ENCODE results near the gene LYRM9. TPM values are rescaled to one million over a fixed set of nuclear protein-coding genes. Genes with fewer than 3 reads are reported as not detected.

LYRM9 gene
- total RNA-seq, 4 donors from 2014 or later: 5.0 to 21.6 (median 16.7) TPM

DNA sequence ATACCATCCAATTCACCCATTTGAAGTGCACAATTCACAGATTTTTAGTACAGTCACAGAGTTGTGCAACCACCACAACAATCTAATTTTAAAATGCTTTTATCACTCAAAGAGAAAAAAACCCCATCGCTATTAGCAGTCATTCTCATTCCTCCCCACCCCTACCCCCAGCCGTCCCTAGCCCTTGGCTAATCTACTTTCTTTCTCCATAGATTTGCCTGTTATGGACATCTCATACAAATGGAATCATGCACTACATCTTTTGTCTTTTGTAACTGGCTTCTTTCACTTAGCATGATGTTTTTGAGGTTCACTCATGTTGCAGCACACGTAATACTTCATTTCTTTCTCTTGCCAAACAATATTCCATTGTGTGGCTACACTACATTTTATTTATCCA, 20.4 kb downstream of the LYRM9 start:
- intact Hi-C loops (cut with DNase I): no loop called here

DNA sequence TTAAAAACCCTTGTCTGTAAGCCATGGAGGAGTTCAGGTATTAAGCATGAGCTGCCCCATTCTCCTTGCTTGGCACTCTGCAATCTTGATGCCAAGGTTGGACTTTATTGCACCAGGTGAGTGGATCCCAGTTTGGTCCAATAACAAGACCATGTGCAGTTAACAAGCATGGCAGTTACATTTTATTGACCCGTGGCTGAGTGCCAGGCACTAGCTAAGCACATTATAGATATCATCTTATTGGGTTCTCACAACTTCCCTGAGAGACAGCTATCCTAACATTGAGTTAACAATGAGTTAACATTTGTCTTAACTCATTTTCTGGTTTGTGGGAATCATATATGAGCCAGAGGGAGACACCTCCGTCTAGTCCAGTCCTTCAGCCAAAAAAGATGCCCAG, 21.8 kb downstream of the LYRM9 start:
- Histone ChIP-seq H3K4me3 (no peak overlapping the region), H3K9me3 (no peaks in the 10 kb centered on the region), H3K36me3 (peaks cover under 1 to 23% (median 9%) of the 10 kb centered on the region in 4 donors), H3K27me3 (no peaks in the 10 kb centered on the region), H3K27ac (replicated peaks in 1 of 4) (no peak overlapping the region), H3K4me1 (no peaks in the 10 kb centered on the region)
- DNase-seq (ENCODE audit: extremely low spot score): no peak
- 71% methylated on average over 2 of the region's 2 CpGs for WGBS
- intact Hi-C loops (cut with DNase I): no loop called here
- no peak for TF ChIP-seq EP300 (IDR thresholded peaks at IDR 0.05)
- TF ChIP-seq, protein P1, sequence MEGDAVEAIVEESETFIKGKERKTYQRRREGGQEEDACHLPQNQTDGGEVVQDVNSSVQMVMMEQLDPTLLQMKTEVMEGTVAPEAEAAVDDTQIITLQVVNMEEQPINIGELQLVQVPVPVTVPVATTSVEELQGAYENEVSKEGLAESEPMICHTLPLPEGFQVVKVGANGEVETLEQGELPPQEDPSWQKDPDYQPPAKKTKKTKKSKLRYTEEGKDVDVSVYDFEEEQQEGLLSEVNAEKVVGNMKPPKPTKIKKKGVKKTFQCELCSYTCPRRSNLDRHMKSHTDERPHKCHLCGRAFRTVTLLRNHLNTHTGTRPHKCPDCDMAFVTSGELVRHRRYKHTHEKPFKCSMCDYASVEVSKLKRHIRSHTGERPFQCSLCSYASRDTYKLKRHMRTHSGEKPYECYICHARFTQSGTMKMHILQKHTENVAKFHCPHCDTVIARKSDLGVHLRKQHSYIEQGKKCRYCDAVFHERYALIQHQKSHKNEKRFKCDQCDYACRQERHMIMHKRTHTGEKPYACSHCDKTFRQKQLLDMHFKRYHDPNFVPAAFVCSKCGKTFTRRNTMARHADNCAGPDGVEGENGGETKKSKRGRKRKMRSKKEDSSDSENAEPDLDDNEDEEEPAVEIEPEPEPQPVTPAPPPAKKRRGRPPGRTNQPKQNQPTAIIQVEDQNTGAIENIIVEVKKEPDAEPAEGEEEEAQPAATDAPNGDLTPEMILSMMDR (IDR thresholded peaks at IDR 0.05): no peak

More for the DNA sequence above, 20.4 kb downstream of the LYRM9 start:
- Histone ChIP-seq H3K4me1 (no peaks in the 10 kb centered on the region), H3K9me3 (no peaks in the 10 kb centered on the region), H3K4me3 (no peak overlapping the region), H3K27me3 (no peaks in the 10 kb centered on the region), H3K36me3 (peaks cover 3 to 36% (median 11%) of the 10 kb centered on the region in 4 donors), H3K27ac (replicated peaks in 1 of 4) (no peak overlapping the region)
- TF ChIP-seq POLR2A (IDR thresholded peaks at IDR 0.05; ENCODE audit: low read depth): no peak
- no peak for TF ChIP-seq POLR2AphosphoS5 (IDR thresholded peaks at IDR 0.05)
- WGBS: 97% methylated on average over 3 of the region's 3 CpGs
- DNase-seq (ENCODE audit: extremely low spot score): no peak

DNA sequence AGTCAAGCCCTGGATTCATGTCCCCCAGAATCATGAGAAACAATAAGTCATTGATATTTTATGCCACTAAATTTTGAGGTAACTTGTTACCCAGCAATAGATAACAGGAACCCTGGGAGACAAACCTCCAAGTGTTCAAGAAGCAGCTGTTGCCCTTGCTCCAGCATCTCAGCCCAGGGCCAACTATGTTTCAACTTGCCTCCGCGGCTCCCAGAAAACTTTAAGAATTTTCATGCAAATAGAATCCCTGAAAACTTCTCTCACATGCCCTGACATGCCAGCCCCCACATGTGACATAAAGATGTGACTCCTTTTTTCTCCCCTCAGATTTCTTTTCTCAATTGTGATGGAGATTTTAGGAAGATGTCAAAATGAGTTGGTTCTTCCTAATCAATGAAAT, 22.8 kb downstream of the LYRM9 start:
- TF ChIP-seq, protein P1 (IDR thresholded peaks at IDR 0.05): no peak
- TF ChIP-seq POLR2AphosphoS5 (IDR thresholded peaks at IDR 0.05) (no peak), POLR2A (IDR thresholded peaks at IDR 0.05; ENCODE audit: low read depth) (no peak), EP300 (IDR thresholded peaks at IDR 0.05) (no peak)
- intact Hi-C loops (cut with DNase I): no loop called here

DNA sequence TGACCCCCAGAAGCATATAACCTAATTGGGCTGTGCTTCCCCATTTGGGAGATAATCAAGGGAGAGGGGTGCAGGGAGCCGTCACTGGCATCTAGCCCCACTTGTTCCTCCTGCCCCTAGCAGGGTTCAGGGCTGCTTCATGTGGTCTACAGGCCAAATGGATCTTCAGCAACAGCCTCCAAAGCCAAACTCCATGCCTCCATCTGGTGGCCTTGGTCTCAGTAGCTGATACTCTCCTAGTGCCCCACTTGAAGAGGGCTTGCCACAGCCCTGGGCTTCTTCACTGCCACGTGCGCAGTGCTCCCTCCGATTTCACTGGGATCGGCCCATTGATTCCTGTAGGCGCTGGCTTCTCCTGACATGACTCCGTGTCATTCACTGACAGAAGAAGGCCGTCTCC, 24.6 kb downstream of the LYRM9 start:
- H3K4me1 ChIP-seq: no peaks in the 10 kb centered on the region
- no peak for TF ChIP-seq POLR2AphosphoS5 (IDR thresholded peaks at IDR 0.05)
- TF ChIP-seq, protein P1 (IDR thresholded peaks at IDR 0.05): no peak
- TF ChIP-seq POLR2A (IDR thresholded peaks at IDR 0.05; ENCODE audit: low read depth): no peak
- no peak for TF ChIP-seq EP300 (IDR thresholded peaks at IDR 0.05)
- no peak overlapping the region for H3K4me3 ChIP-seq
- no peaks in the 10 kb centered on the region for H3K27me3 ChIP-seq
- no peak overlapping the region for H3K27ac ChIP-seq (replicated peaks in 1 of 4)
- no peaks in the 10 kb centered on the region for H3K9me3 ChIP-seq
- peaks cover 0 to 3% (median 0%) of the 10 kb centered on the region in 4 donors for H3K36me3 ChIP-seq
- no peak for DNase-seq (ENCODE audit: extremely low spot score)
- WGBS: 97% methylated on average over 7 of the region's 8 CpGs
- intact Hi-C loops (cut with DNase I): no loop called here

More for the DNA sequence above, 22.8 kb downstream of the LYRM9 start:
- H3K27me3 ChIP-seq: no peaks in the 10 kb centered on the region
- peaks cover 0 to 16% (median 6%) of the 10 kb centered on the region in 4 donors for H3K36me3 ChIP-seq
- no peak overlapping the region for H3K4me3 ChIP-seq
- no peak overlapping the region for H3K27ac ChIP-seq (replicated peaks in 1 of 4)
- no peaks in the 10 kb centered on the region for H3K9me3 ChIP-seq
- no peak for DNase-seq (ENCODE audit: extremely low spot score)
- no peaks in the 10 kb centered on the region for H3K4me1 ChIP-seq
- 86% methylated on average over 2 of the region's 2 CpGs for WGBS

DNA sequence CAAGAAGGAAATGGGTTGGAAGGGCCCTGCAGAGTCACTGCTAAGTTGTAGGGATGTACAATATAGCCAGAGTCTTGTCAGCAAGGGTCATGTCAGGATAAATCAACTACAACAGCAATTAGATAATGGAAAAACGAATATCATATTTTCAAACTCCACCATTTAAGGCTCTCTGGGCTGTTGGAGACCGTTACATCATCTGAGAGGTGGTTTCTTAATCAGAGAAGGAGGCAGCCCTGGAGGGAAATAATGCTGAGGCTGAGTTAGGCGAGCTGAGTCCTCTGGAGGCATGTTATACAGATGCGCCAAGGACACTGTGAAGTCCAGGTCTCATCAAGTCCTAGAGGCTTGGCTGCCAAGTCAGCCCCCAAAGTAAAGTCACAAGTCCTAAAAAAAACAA, 30.3 kb downstream of the LYRM9 start:
- TF ChIP-seq POLR2AphosphoS5 (IDR thresholded peaks at IDR 0.05): no peak
- TF ChIP-seq POLR2A (IDR thresholded peaks at IDR 0.05; ENCODE audit: low read depth): no peak
- TF ChIP-seq EP300 (IDR thresholded peaks at IDR 0.05): no peak
- TF ChIP-seq, protein P1 (IDR thresholded peaks at IDR 0.05): no peak
- WGBS: 81% methylated on average over 4 of the region's 4 CpGs
- H3K27me3 ChIP-seq: no peaks in the 10 kb centered on the region

More for the DNA sequence above, 30.3 kb downstream of the LYRM9 start:
- H3K27ac ChIP-seq (replicated peaks in 1 of 4): no peak overlapping the region
- no peak overlapping the region for H3K4me3 ChIP-seq
- intact Hi-C loops (cut with DNase I): no loop called here
- no peaks in the 10 kb centered on the region for H3K4me1 ChIP-seq
- H3K9me3 ChIP-seq: no peaks in the 10 kb centered on the region
- DNase-seq (ENCODE audit: extremely low spot score): no peak
- no peaks in the 10 kb centered on the region for H3K36me3 ChIP-seq
